Fibroblast of lung (primary cell): ENCODE measurements around the gene LRFN2. TPM values are rescaled to one million over a fixed set of nuclear protein-coding genes. Genes with fewer than 3 reads are reported as not detected.

Source experiments
- DNase-seq, 2 donors: peaks; one replicate each; pipeline versions ENCODE4 v3.0.0 to v3.0.0-alpha.2; 2010; ENCODE audit warnings: low read depth in 2 of 2
- H2AFZ ChIP-seq: 2 replicates; pipeline ENCODE4 v1.5.1; 2012; ENCODE audit warnings: low read length, control low read depth, inconsistent platforms
- H3K27ac ChIP-seq: 2 replicates; pipeline ENCODE4 v1.5.1; 2011; ENCODE audit warnings: low read length, control low read depth; ENCODE audit not compliant: insufficient read depth
- H3K27me3 ChIP-seq: 2 replicates; pipeline ENCODE4 v1.5.1; 2011; ENCODE audit warnings: mild to moderate bottlenecking, low read length; ENCODE audit not compliant: control insufficient read depth, insufficient read depth
- H3K36me3 ChIP-seq: 2 replicates; pipeline ENCODE4 v1.5.1; 2011; ENCODE audit warnings: low read length; ENCODE audit not compliant: control insufficient read depth, insufficient read depth
- H3K4me1 ChIP-seq: 2 replicates; pipeline ENCODE4 v1.5.1; 2011; ENCODE audit warnings: low read length; ENCODE audit not compliant: control insufficient read depth, insufficient read depth; ENCODE audit errors: extremely low read depth
- H3K4me2 ChIP-seq: 2 replicates; pipeline ENCODE4 v1.5.1; 2011; ENCODE audit warnings: low read length, control low read depth; ENCODE audit not compliant: insufficient read depth; ENCODE audit errors: extremely low read depth
- H3K4me3 ChIP-seq, 4 experiments: fragments of 200-600 bp in 1 of 4; sonication (generic) in 1 of 4; replicated peaks in 1 of 4; 2 replicates each; pipeline ENCODE4 v1.5.1; 2011 to 2016; ENCODE audit warnings: low read length in 4 of 4, low read depth in 3 of 4, mild to moderate bottlenecking in 3 of 4, control low read depth in 2 of 4, inconsistent platforms in 1 of 4, mixed read lengths in 1 of 4; ENCODE audit not compliant: insufficient read depth in 1 of 4; ENCODE audit errors: control extremely low read depth in 1 of 4
- H3K79me2 ChIP-seq: 2 replicates; pipeline ENCODE4 v1.5.1; 2012; ENCODE audit warnings: mild to moderate bottlenecking, low read length, inconsistent platforms; ENCODE audit not compliant: control insufficient read depth, insufficient read depth
- H3K9ac ChIP-seq: 2 replicates; pipeline ENCODE4 v1.5.1; 2011; ENCODE audit warnings: mild to moderate bottlenecking, low read length, control low read depth; ENCODE audit not compliant: insufficient read depth
- H3K9me3 ChIP-seq: 2 replicates; pipeline ENCODE4 v1.5.1; 2012; ENCODE audit warnings: low read depth, low read length; ENCODE audit not compliant: control insufficient read depth, insufficient read depth
- H4K20me1 ChIP-seq: 2 replicates; pipeline ENCODE4 v1.5.1; 2011; ENCODE audit warnings: low read length; ENCODE audit not compliant: control insufficient read depth, insufficient read depth; ENCODE audit errors: extremely low read depth
- CTCF ChIP-seq, 2 donors: IDR thresholded peaks in 1 of 2; conservative IDR thresholded peaks in 1 of 2; 1 replicate in 1 of 2; 2 replicates in 1 of 2; pipeline ENCODE4 v1.5.1; 2011 to 2012; ENCODE audit warnings: low read length in 2 of 2, control low read depth in 1 of 2, inconsistent platforms in 1 of 2, low read depth in 1 of 2, mild to moderate bottlenecking in 1 of 2
- EZH2 ChIP-seq: IDR thresholded peaks from 2 replicates; pipeline ENCODE4 v1.5.1; 2012; ENCODE audit warnings: low read length, control low read depth, mild to moderate bottlenecking; ENCODE audit errors: missing control alignments
- polyA plus RNA-seq, 2 donors: library from polyadenylated mRNA; depleted of rRNA in 1 of 2; stranded (reverse) in 1 of 2; unstranded in 1 of 2; fragments of >200 nt; gene quantifications; 2 replicates each; pipeline ENCODE4 v1.2.1, GENCODE V29; 2011 to 2012; ENCODE audit warnings: missing spikeins in 1 of 2
- total RNA-seq: library from RNA; depleted of rRNA; stranded (reverse); fragments of >200 nt; gene quantifications from 2 replicates; pipeline ENCODE4 v1.2.1, GENCODE V29; 2014

The LRFN2 gene
- total and polyA plus RNA-seq, 2 donors (not counting 1 experiment from before 2014, with no cell fraction given): not detected

DNA sequence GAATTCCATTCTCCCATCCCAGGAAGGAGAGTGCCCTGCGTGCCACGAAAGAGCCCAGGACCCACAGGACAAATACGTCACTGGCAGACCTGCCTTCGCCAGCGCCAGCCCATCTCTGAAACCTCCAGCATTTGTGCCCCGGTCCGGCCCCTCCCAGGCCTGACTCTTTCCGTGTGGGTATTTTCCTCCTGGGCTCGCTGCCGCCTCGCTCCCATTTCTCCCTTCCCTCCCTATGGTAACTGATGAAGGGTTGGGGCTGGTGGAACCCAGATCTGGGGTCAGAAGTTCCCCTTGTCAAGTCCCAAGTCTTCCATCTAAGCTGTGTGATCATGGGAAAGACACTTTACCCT, 208.5 kb downstream of the LRFN2 start:
- no peaks in the 10 kb centered on the region for H3K27me3 ChIP-seq
- no peak overlapping the region for H2AFZ ChIP-seq
- no peak overlapping the region for H3K9ac ChIP-seq
- no peaks in the 10 kb centered on the region for H3K4me1 ChIP-seq
- TF ChIP-seq EZH2 (no peak), CTCF (conservative IDR thresholded peaks at IDR 0.05 in 1 of 2, IDR thresholded peaks at IDR 0.05 in 1 of 2; ENCODE audit: low read depth in 1 of 2, low read length in 2 of 2) (no peak)
- H4K20me1 ChIP-seq: no peaks in the 10 kb centered on the region
- no peak overlapping the region for H3K4me2 ChIP-seq
- H3K79me2 ChIP-seq: no peaks in the 10 kb centered on the region
- H3K9me3 ChIP-seq: no peaks in the 10 kb centered on the region
- no peak for DNase-seq
- no peak overlapping the region for H3K4me3 ChIP-seq
- no peak overlapping the region for H3K27ac ChIP-seq
- H3K36me3 ChIP-seq: no peaks in the 10 kb centered on the region

GRCh38 chr6:40378071-40378724, 209.0 kb downstream of the LRFN2 start:
- TF ChIP-seq EZH2 (no peak), CTCF (conservative IDR thresholded peaks at IDR 0.05 in 1 of 2, IDR thresholded peaks at IDR 0.05 in 1 of 2; ENCODE audit: low read depth in 1 of 2, low read length in 2 of 2) (no peak)
- H3K4me3 ChIP-seq: no peak overlapping the region
- H3K79me2 ChIP-seq: no peaks in the 10 kb centered on the region
- H2AFZ ChIP-seq: no peak overlapping the region
- no peak overlapping the region for H3K4me2 ChIP-seq
- H3K9ac ChIP-seq: no peak overlapping the region
- no peak for DNase-seq
- no peaks in the 10 kb centered on the region for H3K4me1 ChIP-seq
- H3K27me3 ChIP-seq: no peaks in the 10 kb centered on the region
- H3K36me3 ChIP-seq: no peaks in the 10 kb centered on the region
- no peaks in the 10 kb centered on the region for H3K9me3 ChIP-seq
- no peaks in the 10 kb centered on the region for H4K20me1 ChIP-seq
- no peak overlapping the region for H3K27ac ChIP-seq

DNA sequence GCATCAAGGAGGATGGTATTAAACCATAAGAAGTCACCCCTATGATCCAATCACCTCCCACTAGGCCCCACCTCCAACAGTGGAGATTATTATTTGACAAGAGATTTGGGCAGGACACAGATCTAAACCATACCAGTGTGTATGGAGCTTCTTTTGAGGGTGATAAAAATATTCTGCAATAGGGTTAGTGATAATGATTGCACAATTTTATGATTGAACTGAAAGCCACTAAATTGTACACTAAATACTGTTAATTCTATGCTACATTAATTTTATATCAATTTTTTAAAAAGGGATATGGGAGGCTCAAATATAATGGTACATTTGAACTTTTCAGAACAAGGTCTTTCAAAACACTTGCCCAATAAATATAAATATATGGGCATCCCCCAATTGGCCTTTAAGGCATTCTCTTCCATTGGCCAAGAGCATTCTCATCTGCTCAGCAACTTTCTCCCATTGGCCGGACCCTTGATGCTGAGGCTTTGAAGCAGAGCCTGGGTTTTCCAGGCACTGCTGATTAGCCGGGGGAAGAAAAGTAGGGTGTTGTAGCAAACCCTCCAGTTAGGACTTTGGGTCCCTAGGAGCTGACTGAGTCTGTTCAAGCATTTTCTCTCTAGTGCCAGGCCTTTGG, 209.9 kb downstream of the LRFN2 start:
- H3K36me3 ChIP-seq: no peaks in the 10 kb centered on the region
- H4K20me1 ChIP-seq: no peaks in the 10 kb centered on the region
- H3K27ac ChIP-seq: no peak overlapping the region
- H3K4me3 ChIP-seq: no peak overlapping the region
- H2AFZ ChIP-seq: no peak overlapping the region
- no peak for TF ChIP-seq CTCF (conservative IDR thresholded peaks at IDR 0.05 in 1 of 2, IDR thresholded peaks at IDR 0.05 in 1 of 2; ENCODE audit: low read depth in 1 of 2, low read length in 2 of 2)
- no peak for TF ChIP-seq EZH2
- no peaks in the 10 kb centered on the region for H3K9me3 ChIP-seq
- DNase-seq: no peak
- H3K9ac ChIP-seq: no peak overlapping the region
- no peaks in the 10 kb centered on the region for H3K4me1 ChIP-seq
- no peaks in the 10 kb centered on the region for H3K27me3 ChIP-seq
- no peaks in the 10 kb centered on the region for H3K79me2 ChIP-seq
- H3K4me2 ChIP-seq: no peak overlapping the region
